Esophagus squamous epithelium (tissue), 4 donors: ENCODE measurements around the gene CACNA1D.

ENCODE experiments used
- CTCF ChIP-seq, 6 experiments: fragments of 450-650 bp in 4 of 6; fragments of 200-600 bp in 2 of 6; sonication (generic) in 2 of 6; IDR thresholded peaks; one replicate each; pipeline ENCODE4 v1.5.1; 2016 to 2019; ENCODE audit warnings: antibody characterized with exemption in 6 of 6, mild to moderate bottlenecking in 4 of 6, moderate library complexity in 4 of 6
- POLR2A ChIP-seq, 4 donors: fragments of 450-650 bp; IDR thresholded peaks; one replicate each; pipeline ENCODE4 v1.6.1; 2017; ENCODE audit warnings: antibody characterized with exemption in 4 of 4, mild to moderate bottlenecking in 4 of 4, moderate library complexity in 3 of 4

DNA sequence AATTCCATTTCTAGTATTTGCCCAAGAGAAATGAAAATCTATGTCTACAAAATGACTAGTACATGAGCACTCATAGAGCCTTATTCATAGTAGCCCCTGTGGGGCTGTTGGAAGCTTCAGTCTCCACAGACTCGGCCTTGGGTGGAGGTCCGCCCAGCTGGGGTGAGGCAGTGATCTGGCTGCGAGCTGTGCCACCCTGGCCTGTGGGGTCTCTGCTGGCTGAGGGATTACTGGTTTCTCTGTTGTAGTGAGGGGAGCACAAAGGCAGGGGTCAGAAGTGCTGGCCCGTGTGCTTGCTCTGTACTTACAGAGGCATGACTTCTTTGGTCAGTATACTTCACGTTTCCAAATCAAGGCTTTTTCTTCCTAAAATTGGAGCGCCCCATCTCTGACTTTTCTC, 193.7 kb downstream of the CACNA1D start:
- TF ChIP-seq CTCF (IDR thresholded peaks at IDR 0.05) (no peak), POLR2A (IDR thresholded peaks at IDR 0.05) (no peak)
